GM12878 (cell line): ENCODE results near the gene LMO7. TPM values are rescaled to one million over a fixed set of nuclear protein-coding genes. Genes with fewer than 3 reads are reported as not detected.

Source experiments
- BMI1 ChIP-seq: fragments of 450-650 bp; IDR thresholded peaks from 2 replicates; pipeline ENCODE4 v1.6.1; 2016; ENCODE audit warnings: mild to moderate bottlenecking, moderate library complexity, borderline replicate concordance
- BRCA1 ChIP-seq: IDR thresholded peaks from 2 replicates; pipeline ENCODE4 v1.6.1; 2011; ENCODE audit warnings: low read depth, low read length, improper control_type of control experiment
- CEBPZ ChIP-seq: fragments of 150-350 bp; IDR thresholded peaks from 2 replicates; pipeline ENCODE4 v1.6.1; 2016; ENCODE audit warnings: low read depth, low read length
- CREB1 ChIP-seq: IDR thresholded peaks from 2 replicates; pipeline ENCODE4 v1.6.1; 2012; ENCODE audit warnings: low read depth, mild to moderate bottlenecking, inconsistent platforms
- DPF2 ChIP-seq: fragments of 450-650 bp; IDR thresholded peaks from 2 replicates; pipeline ENCODE4 v1.6.1; 2017; ENCODE audit warnings: mild to moderate bottlenecking
- ESRRA ChIP-seq: IDR thresholded peaks from 2 replicates; pipeline ENCODE4 v1.6.1; 2012; ENCODE audit warnings: mild to moderate bottlenecking, low read length, improper control_type of control experiment
- GATAD2B ChIP-seq: fragments of 450-650 bp; conservative IDR thresholded peaks from 2 replicates; pipeline ENCODE4 v1.6.1; 2017; ENCODE audit warnings: low read depth, mild to moderate bottlenecking, moderate library complexity
- IRF3 ChIP-seq: fragments of 450-650 bp; IDR thresholded peaks from 2 replicates; pipeline ENCODE4 v1.6.1; 2014; ENCODE audit warnings: mild to moderate bottlenecking
- JUNB ChIP-seq: IDR thresholded peaks from 2 replicates; pipeline ENCODE4 v1.6.1; 2016; ENCODE audit warnings: antibody characterized with exemption, mild to moderate bottlenecking
- MEF2A ChIP-seq: IDR thresholded peaks from 2 replicates; pipeline ENCODE4 v1.6.1; 2011; ENCODE audit warnings: low read depth, mild to moderate bottlenecking, low read length, moderate library complexity; ENCODE audit not compliant: insufficient read depth
- MLLT1 ChIP-seq: fragments of 450-650 bp; IDR thresholded peaks from 2 replicates; pipeline ENCODE4 v1.6.1; 2016; ENCODE audit warnings: mild to moderate bottlenecking
- NFIC ChIP-seq: IDR thresholded peaks from 2 replicates; pipeline ENCODE4 v1.6.1; 2012; ENCODE audit warnings: low read depth, mild to moderate bottlenecking, inconsistent platforms, low read length, moderate library complexity
- NFYB ChIP-seq: IDR thresholded peaks from 2 replicates; pipeline ENCODE4 v1.6.1; 2011; ENCODE audit warnings: low read depth, mild to moderate bottlenecking, low read length, improper control_type of control experiment, moderate library complexity; ENCODE audit not compliant: insufficient read depth
- POLR2AphosphoS2 ChIP-seq: IDR thresholded peaks from 2 replicates; pipeline ENCODE4 v1.6.1; 2011; ENCODE audit warnings: low read depth, mild to moderate bottlenecking, low read length, improper control_type of control experiment, moderate library complexity
- RAD51 ChIP-seq: fragments of 450-650 bp; IDR thresholded peaks from 2 replicates; pipeline ENCODE4 v1.6.1; 2016; ENCODE audit warnings: moderate library complexity, mild to moderate bottlenecking, inconsistent platforms
- RBBP5 ChIP-seq: fragments of 200-600 bp; sonication (generic); conservative IDR thresholded peaks from 2 replicates; pipeline ENCODE4 v1.6.1; 2016
- RELB ChIP-seq: fragments of 450-650 bp; IDR thresholded peaks from 2 replicates; pipeline ENCODE4 v1.6.1; 2017; ENCODE audit warnings: low read depth, mild to moderate bottlenecking, moderate library complexity
- SIX5 ChIP-seq: IDR thresholded peaks from 2 replicates; pipeline ENCODE4 v1.6.1; 2011; ENCODE audit warnings: mild to moderate bottlenecking, low read depth, low read length, moderate library complexity; ENCODE audit not compliant: severe bottlenecking
- SREBF1 ChIP-seq: IDR thresholded peaks from 2 replicates; pipeline ENCODE4 v1.6.1; 2012; ENCODE audit warnings: mild to moderate bottlenecking, low read length
- SUPT20H ChIP-seq: IDR thresholded peaks from 2 replicates; pipeline ENCODE4 v1.6.1; 2011; ENCODE audit warnings: low read depth, mild to moderate bottlenecking, low read length, moderate library complexity, borderline replicate concordance; ENCODE audit not compliant: control insufficient read depth
- USF2 ChIP-seq: IDR thresholded peaks from 2 replicates; pipeline ENCODE4 v1.6.1; 2011; ENCODE audit warnings: low read depth, low read length, improper control_type of control experiment, borderline replicate concordance
- WRNIP1 ChIP-seq: IDR thresholded peaks from 2 replicates; pipeline ENCODE4 v1.6.1; 2011; ENCODE audit warnings: low read depth, low read length, improper control_type of control experiment, borderline replicate concordance
- polyA plus RNA-seq, 11 experiments: library from polyadenylated mRNA; depleted of rRNA in 4 of 11; unstranded in 6 of 11; stranded (reverse) in 5 of 11; fragments of >200 nt; fragmentation: Nextera tagmentation in 4 of 11; fragmentation: Illumina TruSeq in 1 of 11; extraction: Ambion mirVana in 4 of 11; extraction: Trizol in 1 of 11; gene quantifications; 1 replicate in 1 of 11; 2 replicates in 10 of 11; pipeline versions ENCODE4 v1.2.1 to v1.2.3, GENCODE V29; 2011 to 2016; ENCODE audit warnings: inconsistent platforms in 2 of 11, missing spikeins in 2 of 11, low read depth in 1 of 11
- total RNA-seq, 4 experiments: library from RNA; depleted of rRNA in 3 of 4; stranded (reverse); fragments of >200 nt in 3 of 4; fragmentation: Illumina TruSeq in 1 of 4; extraction: Trizol in 1 of 4; gene quantifications; 2 replicates each; pipeline versions ENCODE4 v1.2.1 to v1.2.3, GENCODE V29; 2013 to 2021

The LMO7 gene
- total and polyA plus RNA-seq, 10 of the 15 experiments (the other 5 are each of a cell fraction or from before 2014, with no cell fraction given): 8.5 to 67.8 (median 36.8) TPM

- TF ChIP-seq GATAD2B: no peak
- no peak for TF ChIP-seq USF2
- TF ChIP-seq MLLT1: peak; percentile 90
- TF ChIP-seq CREB1: peak; percentile 79
- TF ChIP-seq DPF2: peak; percentile 52; the same call in 1 of the 2 replicates
- TF ChIP-seq IRF3: no peak
- TF ChIP-seq BRCA1: no peak
- no peak for TF ChIP-seq SUPT20H
- no peak for TF ChIP-seq ESRRA
- peak; percentile 70; the same call in 1 of the 2 replicates for TF ChIP-seq RELB
- TF ChIP-seq BMI1: no peak
- 0 out of 2 replicates have a peak, but pooled peaks have one; percentile 45 for TF ChIP-seq POLR2AphosphoS2
- peak; percentile 52 for TF ChIP-seq JUNB
- TF ChIP-seq CEBPZ: no peak
- TF ChIP-seq NFYB: no peak
- peak; percentile 65; the same call in 1 of the 2 replicates for TF ChIP-seq NFIC
- TF ChIP-seq SIX5: no peak
- no peak for TF ChIP-seq RBBP5
- TF ChIP-seq SREBF1: no peak
- no peak for TF ChIP-seq RAD51
- TF ChIP-seq WRNIP1: no peak
- TF ChIP-seq MEF2A: peak; percentile 52; the same call in 1 of the 2 replicates
Measured at GRCh38 chr13:75762076-75762937, 126.2 kb downstream of the LMO7 start (continued).
